ENCODE data around the gene FITM2.

Gene FITM2

GRCh38 chr20:44279228-44279627 lies 31.8 kb downstream of the FITM2 start:
- DNase-seq: no peak

- no peak for DNase-seq
Observed at GRCh38 chr20:44274303-44275017, 36.5 kb downstream of the FITM2 start.

- no peak for DNase-seq
Observed at GRCh38 chr20:44273231-44274215, 37.5 kb downstream of the FITM2 start.

GRCh38 chr20:44271915-44272663 lies 38.9 kb downstream of the FITM2 start:
- no peak for DNase-seq

- no peak for DNase-seq
Observed at GRCh38 chr20:44268802-44269201, 42.2 kb downstream of the FITM2 start.

- DNase-seq: no peak
Observed at GRCh38 chr20:44264287-44264686, 46.7 kb downstream of the FITM2 start.

- no peak for DNase-seq
Observed at GRCh38 chr20:44258226-44258890, 52.6 kb downstream of the FITM2 start.

GRCh38 chr20:44256961-44257360 lies 54.0 kb downstream of the FITM2 start:
- DNase-seq: no peak

GRCh38 chr20:44255942-44256341 lies 55.1 kb downstream of the FITM2 start:
- no peak for DNase-seq

GRCh38 chr20:44254073-44254472 lies 56.9 kb downstream of the FITM2 start:
- no peak for DNase-seq

- no peak for DNase-seq
Observed at GRCh38 chr20:44253528-44253927, 57.5 kb downstream of the FITM2 start.

Data from activated naive CD4-positive, alpha-beta T cell (primary cell).